Breast epithelium (tissue), 4 donors: Measurements from ENCODE around the gene BACE1. TPM values are rescaled to one million over a fixed set of nuclear protein-coding genes. Genes with fewer than 3 reads are reported as not detected.

Experiments used
- DNase-seq, 2 donors: peaks; one replicate each; pipeline ENCODE4 v3.0.0-alpha.2; 2019; ENCODE audit warnings: low spot score in 2 of 2
- H3K27ac ChIP-seq, 2 donors: fragments of 200-600 bp; sonication (generic) in 1 of 2; one replicate each; pipeline ENCODE4 v1.5.1; 2016 to 2019; ENCODE audit warnings: mild to moderate bottlenecking in 1 of 2
- H3K27me3 ChIP-seq, 2 donors: fragments of 200-600 bp; sonication (generic) in 1 of 2; one replicate each; pipeline versions ENCODE4 v1.5.1 to v1.6.0; 2017 to 2019; ENCODE audit warnings: control low read depth in 1 of 2, mild to moderate bottlenecking in 1 of 2
- H3K36me3 ChIP-seq: fragments of 200-600 bp; one replicate; pipeline ENCODE4 v1.5.1; 2019
- H3K4me1 ChIP-seq, 2 donors: fragments of 200-600 bp; sonication (generic); one replicate each; pipeline ENCODE4 v1.5.1; 2016 to 2019; ENCODE audit warnings: control low read depth in 1 of 2
- H3K4me3 ChIP-seq, 3 donors: fragments of 200-600 bp; sonication (generic); 1 replicate in 2 of 3; 2 replicates in 1 of 3; pipeline ENCODE4 v1.5.1; 2016 to 2019; ENCODE audit warnings: mild to moderate bottlenecking in 3 of 3, moderate library complexity in 2 of 3
- H3K9me3 ChIP-seq, 2 donors: fragments of 200-600 bp; sonication (generic) in 1 of 2; one replicate each; pipeline ENCODE4 v1.5.1; 2016 to 2019; ENCODE audit warnings: control low read depth in 1 of 2
- CTCF ChIP-seq, 3 donors: fragments of 450-650 bp; IDR thresholded peaks; one replicate each; pipeline ENCODE4 v1.5.1; 2016 to 2017; ENCODE audit warnings: antibody characterized with exemption in 3 of 3, mild to moderate bottlenecking in 3 of 3, moderate library complexity in 3 of 3
- POLR2A ChIP-seq: fragments of 450-650 bp; IDR thresholded peaks from one replicate; pipeline ENCODE4 v1.6.1; 2016; ENCODE audit warnings: antibody characterized with exemption, mild to moderate bottlenecking, moderate library complexity
- POLR2AphosphoS5 ChIP-seq, 3 donors: sonication (generic); formaldehyde crosslinking; IDR thresholded peaks; one replicate each; pipeline ENCODE4 v1.6.1; 2017; ENCODE audit warnings: antibody characterized with exemption in 3 of 3
- intact Hi-C: fragments of 100-400 bp; cut with DNase I; formaldehyde crosslinking; loops from one replicate; pipeline ENCODE4 v1.15.1; 2023; ENCODE audit warnings: low total_unique reads
- total RNA-seq, 3 donors: library from RNA; depleted of rRNA; stranded (reverse); fragments of >200 nt; gene quantifications; one replicate each; pipeline ENCODE4 v1.1.0, GENCODE V29; 2016

BACE1 gene
- total RNA-seq, 3 donors from 2014 or later: 17.4 to 26.9 (median 17.9) TPM

- intact Hi-C loops: no loop called here
- TF ChIP-seq POLR2AphosphoS5 (IDR thresholded peaks at IDR 0.05) (no peak), POLR2A (no peak), CTCF (IDR thresholded peaks at IDR 0.05) (no peak)
- no peaks in the 10 kb centered on the region for H3K9me3 ChIP-seq
- no peak overlapping the region for H3K27ac ChIP-seq
- no peaks in the 10 kb centered on the region for H3K36me3 ChIP-seq
- H3K4me1 ChIP-seq: peaks cover 0 to 6% of the 10 kb centered on the region in 2 donors
- no peaks in the 10 kb centered on the region for H3K27me3 ChIP-seq
- H3K4me3 ChIP-seq: no peak overlapping the region
- no peak for DNase-seq
Observed at GRCh38 chr11:117295438-117296137, 20.5 kb downstream of the BACE1 start.

GRCh38 chr11:117292616-117293015 is 23.4 kb downstream of the BACE1 start:
- TF ChIP-seq POLR2AphosphoS5 (IDR thresholded peaks at IDR 0.05): no peak
- TF ChIP-seq CTCF (IDR thresholded peaks at IDR 0.05): no peak
- H3K9me3 ChIP-seq: no peaks in the 10 kb centered on the region
- intact Hi-C loops: loop anchor here (1.0 kb wide), 1 partner anchor 18 kb away; no protein-coding TSS in a partner anchor
- no peak for DNase-seq
- peaks cover 7% of the 10 kb centered on the region for H3K36me3 ChIP-seq
- H3K27me3 ChIP-seq: no peaks in the 10 kb centered on the region
- H3K4me1 ChIP-seq: no peaks in the 10 kb centered on the region
- H3K27ac ChIP-seq: no peak overlapping the region
- no peak overlapping the region for H3K4me3 ChIP-seq

- TF ChIP-seq POLR2AphosphoS5 (IDR thresholded peaks at IDR 0.05): no peak
- TF ChIP-seq POLR2A: no peak
- TF ChIP-seq CTCF (IDR thresholded peaks at IDR 0.05): no peak
- no peaks in the 10 kb centered on the region for H3K27me3 ChIP-seq
- no peak within 1 kb of the TSS for H3K27ac ChIP-seq
- DNase-seq: no peak
- no peaks in the 10 kb centered on the region for H3K9me3 ChIP-seq
- intact Hi-C loops: no loop called here
- no peaks in the 10 kb centered on the region for H3K4me1 ChIP-seq
- H3K36me3 ChIP-seq: peaks cover 11% of the 10 kb centered on the region
- H3K4me3 ChIP-seq: no peak within 1 kb of the TSS
Observed at GRCh38 chr11:117290809-117291396, 25.2 kb downstream of the BACE1 start, which contains the start of gene BACE1-AS. BACE1-AS (plus strand) TSS chr11:117291346.

GRCh38 chr11:117289795-117290194 is 26.3 kb downstream of the BACE1 start:
- intact Hi-C loops: no loop called here
- no peaks in the 10 kb centered on the region for H3K9me3 ChIP-seq
- H3K27me3 ChIP-seq: no peaks in the 10 kb centered on the region
- DNase-seq: no peak
- peaks cover 11% of the 10 kb centered on the region for H3K36me3 ChIP-seq
- H3K4me3 ChIP-seq: no peak overlapping the region
- no peak overlapping the region for H3K27ac ChIP-seq
- no peaks in the 10 kb centered on the region for H3K4me1 ChIP-seq
- no peak for TF ChIP-seq POLR2AphosphoS5 (IDR thresholded peaks at IDR 0.05)
- TF ChIP-seq CTCF (IDR thresholded peaks at IDR 0.05): no peak
- TF ChIP-seq POLR2A: no peak

GRCh38 chr11:117287668-117288067 is 28.4 kb downstream of the BACE1 start:
- no peaks in the 10 kb centered on the region for H3K9me3 ChIP-seq
- no peak overlapping the region for H3K27ac ChIP-seq
- H3K4me3 ChIP-seq: no peak overlapping the region
- no peak for TF ChIP-seq POLR2A
- TF ChIP-seq POLR2AphosphoS5 (IDR thresholded peaks at IDR 0.05): no peak
- no peaks in the 10 kb centered on the region for H3K4me1 ChIP-seq
- no peaks in the 10 kb centered on the region for H3K27me3 ChIP-seq
- H3K36me3 ChIP-seq: peaks cover 11% of the 10 kb centered on the region
- no peak for DNase-seq
- intact Hi-C loops: no loop called here
